NCI-H748 treated with DMSO at 0.1 percent for 48 hours (cell line): Measurements from ENCODE around the gene COL26A1.
"Not testable (repeated sequence)": the region's sequence is repeated elsewhere in the genome, so short reads cannot be mapped to it uniquely, and the experiment has no call there.

Source experiments
- DNase-seq: peaks from one replicate; lab custom pipeline; 2025; lab: John Stamatoyannopoulos, UW

Gene COL26A1

DNA sequence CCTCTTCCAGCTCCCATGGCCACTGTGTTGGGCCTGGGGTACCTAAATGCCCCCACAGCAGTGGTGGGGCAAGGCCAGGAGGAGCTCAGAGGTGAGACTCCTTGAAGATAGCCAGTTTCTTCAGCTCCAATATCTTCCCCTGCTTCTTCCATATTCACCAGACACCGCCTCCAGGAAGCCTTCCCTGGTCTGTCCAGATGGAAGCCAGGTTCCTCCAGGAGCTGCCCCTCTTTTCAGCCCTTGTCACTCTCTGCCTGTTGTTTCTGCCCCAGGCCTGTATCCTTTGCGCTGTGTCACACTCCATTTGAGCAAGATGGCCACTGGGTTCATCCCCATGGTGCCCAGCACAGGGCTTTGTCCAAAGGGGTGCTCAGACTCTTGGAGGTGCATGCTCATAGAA is 138.7 kb downstream of the COL26A1 start:
- DNase-seq = no peak

- no peak for DNase-seq
Observed at GRCh38 chr7:101502466-101503098, 139.9 kb downstream of the COL26A1 start.

- not testable (repeated sequence) for DNase-seq
Observed at GRCh38 chr7:101505510-101505909, 142.8 kb downstream of the COL26A1 start.

DNA sequence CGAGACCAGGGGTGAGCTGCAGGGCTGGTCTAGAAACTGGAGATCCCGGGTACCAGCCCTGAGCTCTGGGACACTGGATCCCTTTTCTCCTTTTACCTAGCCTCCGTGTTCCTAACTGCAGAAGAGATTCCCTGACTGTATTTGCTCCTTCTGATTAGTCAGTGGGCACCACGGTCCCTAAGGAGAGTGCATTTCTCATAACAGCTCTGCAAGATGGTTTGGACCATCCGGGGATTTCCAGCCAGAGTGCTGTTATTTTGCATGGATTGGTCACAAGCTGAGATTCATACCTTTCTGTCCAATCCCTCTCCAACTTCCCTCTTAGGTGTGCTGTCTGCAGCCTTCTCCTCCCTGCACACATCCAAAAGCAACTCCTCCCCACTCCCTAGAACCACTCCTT is 143.9 kb downstream of the COL26A1 start:
- DNase-seq = no peak

DNA sequence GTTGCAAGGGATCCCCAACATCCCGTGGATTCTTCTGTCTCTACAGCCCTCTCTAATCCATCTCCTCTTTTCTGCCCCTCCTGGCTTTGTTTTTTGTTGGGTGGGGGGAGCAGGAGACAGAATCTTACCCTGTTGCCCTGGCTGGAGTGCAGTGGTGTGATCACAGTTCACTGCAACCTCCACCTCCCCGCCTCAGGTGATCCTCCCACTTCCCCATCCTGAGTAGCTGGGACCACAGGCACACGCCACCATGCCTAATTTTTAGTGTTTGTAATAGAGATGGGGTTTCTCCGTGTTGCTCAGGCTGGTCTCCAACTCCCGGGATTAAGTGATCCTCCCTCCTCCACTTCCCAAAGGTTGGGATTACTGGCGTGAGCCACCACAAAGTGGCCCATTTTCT is 144.7 kb downstream of the COL26A1 start:
- no peak for DNase-seq

- peak; percentile 38 for DNase-seq
Observed at GRCh38 chr7:101507791-101508252, 145.1 kb downstream of the COL26A1 start.

- no peak for DNase-seq
Observed at GRCh38 chr7:101510297-101510696, 147.6 kb downstream of the COL26A1 start.

- DNase-seq = no peak
Observed at GRCh38 chr7:101511965-101512364, 149.3 kb downstream of the COL26A1 start.

DNA sequence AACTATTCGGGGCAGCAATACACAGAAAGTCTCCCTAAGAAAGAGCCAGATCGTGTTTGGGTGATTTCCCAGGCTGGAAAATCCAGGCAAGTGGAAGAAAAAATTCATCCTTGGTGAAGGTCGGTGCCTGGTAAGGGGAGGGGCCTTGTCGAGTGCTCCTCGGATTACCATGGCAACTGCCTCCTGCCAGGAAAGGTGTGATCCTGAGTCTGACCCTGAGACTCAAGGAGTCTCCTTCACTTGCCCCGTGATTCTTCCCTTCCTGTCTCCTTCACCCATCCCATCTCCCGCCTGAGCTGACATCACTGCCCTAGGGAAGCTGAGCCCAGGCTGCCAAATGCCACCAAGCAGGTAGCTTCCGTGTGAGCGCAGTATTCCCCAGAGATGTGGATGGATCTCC is 154.2 kb downstream of the COL26A1 start:
- no peak for DNase-seq

- DNase-seq = no peak
Observed at GRCh38 chr7:101517304-101517703, 154.6 kb downstream of the COL26A1 start.

- DNase-seq = no peak
Observed at GRCh38 chr7:101518336-101518735, 155.7 kb downstream of the COL26A1 start.

DNA sequence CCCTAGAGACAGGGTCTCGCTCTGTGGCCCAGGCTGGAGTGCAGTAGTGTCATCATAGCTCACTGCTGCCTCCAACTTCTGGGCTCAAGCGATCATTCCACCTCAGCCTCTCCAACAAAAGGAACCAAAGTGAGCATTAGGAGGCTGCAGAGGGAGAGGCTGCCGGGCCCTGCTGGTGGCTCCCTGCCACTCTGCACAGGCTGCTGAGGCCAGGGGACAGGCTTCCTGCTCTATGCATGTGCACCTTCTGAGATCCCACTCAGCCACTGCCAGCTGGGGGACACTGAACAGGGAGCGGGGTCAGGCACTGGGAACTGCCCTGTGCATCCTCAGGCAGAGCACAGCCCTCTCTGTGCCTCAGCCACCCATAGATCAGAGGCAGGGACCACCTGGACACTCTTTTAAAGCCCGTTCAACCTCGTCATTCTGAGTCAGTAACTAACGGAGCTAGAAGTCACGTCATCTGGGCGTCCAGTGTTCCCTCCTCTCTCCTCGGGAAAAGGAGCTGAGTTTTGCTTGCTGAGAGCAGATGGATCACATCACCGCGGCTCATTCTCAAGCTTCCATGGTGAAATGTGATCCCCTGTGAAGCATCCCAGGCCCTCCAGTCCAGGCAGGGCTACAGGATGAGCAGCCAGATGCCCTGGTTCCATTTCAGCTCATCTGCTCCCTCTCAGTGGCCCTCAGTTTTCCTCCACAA is 156.8 kb downstream of the COL26A1 start:
- DNase-seq = no peak

DNA sequence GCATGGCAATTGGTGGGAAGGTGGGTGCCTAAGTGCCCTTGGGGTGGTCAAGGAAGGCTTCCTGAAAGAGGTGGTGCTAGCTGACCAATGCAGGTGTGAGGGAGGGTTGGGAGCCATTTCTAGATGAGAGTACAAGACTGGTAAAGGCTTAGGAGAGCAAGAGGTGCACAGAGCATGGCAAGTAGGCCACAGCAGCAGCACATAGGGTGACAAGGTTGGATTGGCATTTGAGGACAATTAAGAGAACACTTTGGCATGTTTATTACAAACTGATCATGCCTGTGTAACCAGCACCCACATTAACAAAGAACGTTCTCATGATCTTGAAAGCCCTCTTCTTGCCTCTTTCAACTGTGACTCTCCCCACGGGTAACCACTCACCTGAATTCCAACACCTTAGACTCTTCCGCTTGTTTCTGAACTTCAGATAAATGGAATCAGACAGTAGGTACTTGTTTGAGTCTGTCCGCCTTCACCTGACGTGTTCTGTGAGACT is 158.8 kb downstream of the COL26A1 start:
- DNase-seq = no peak

DNA sequence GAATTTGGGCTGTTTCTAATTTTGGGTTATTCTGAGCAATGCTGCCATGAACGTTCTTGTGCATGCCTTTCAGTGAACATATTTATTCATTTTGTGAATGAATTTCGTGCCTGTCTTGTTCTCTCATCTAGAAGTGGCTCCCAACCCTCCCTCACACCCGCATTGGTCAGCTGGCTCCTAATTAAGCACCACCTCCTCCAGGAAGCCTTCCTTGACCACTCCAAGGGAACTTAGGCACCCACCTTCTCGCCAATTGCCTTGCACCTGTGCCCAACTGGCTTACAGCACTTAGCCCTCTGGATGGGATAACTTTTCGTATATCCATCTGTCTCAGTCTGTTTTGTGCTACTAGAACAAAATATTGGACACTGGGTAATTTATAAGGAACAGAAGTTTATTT is 159.3 kb downstream of the COL26A1 start:
- no peak for DNase-seq

GRCh38 chr7:101527844-101528667 is 165.4 kb downstream of the COL26A1 start:
- DNase-seq = no peak

GRCh38 chr7:101529560-101529959 is 166.9 kb downstream of the COL26A1 start:
- no peak for DNase-seq

GRCh38 chr7:101531726-101532357 is 169.2 kb downstream of the COL26A1 start:
- DNase-seq = no peak

GRCh38 chr7:101532400-101533102 is 169.9 kb downstream of the COL26A1 start:
- DNase-seq = no peak

- DNase-seq = no peak
Observed at GRCh38 chr7:101533103-101533465, 170.4 kb downstream of the COL26A1 start.

DNA sequence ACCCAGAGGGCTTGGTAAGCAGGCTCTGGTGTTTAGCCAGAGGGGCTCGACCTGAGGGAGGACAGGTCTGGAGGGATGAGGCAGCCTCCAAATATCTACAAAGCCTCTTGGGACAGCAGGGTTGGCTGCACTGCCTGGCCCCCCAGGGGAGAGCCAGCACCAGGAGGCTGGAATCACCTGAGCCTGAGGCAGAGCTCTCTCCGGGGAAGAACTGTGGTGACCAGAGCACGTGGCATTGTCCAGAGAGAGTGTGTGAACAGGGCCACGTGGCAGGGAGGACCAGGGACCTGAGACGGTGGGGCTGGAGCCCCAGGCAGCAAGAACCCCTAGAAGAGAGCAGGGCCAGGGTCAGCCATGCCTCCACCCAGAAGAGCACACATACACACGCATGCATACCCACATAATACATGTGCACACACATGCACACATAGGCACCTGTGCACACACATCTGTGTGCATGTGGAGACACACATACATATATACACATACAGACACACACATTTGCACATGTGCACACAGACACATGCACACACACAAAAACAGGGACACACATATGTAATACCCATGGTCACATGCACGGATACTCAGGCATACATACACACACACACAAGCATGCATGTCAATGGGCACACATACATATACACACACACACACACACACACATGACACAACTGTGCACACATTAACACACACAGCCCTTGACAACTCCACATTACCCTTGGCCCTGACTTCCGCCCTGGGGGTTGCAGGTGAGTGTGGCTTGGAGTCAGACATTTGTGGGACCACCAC is 171.5 kb downstream of the COL26A1 start:
- no peak for DNase-seq

GRCh38 chr7:101534873-101535272 is 172.2 kb downstream of the COL26A1 start:
- DNase-seq = no peak
